MM.1S (cell line): Measurements from ENCODE around the gene DDAH2.

Experiments
- DNase-seq: peaks from one replicate; pipeline ENCODE4 v3.0.0-alpha.2; 2015
- H2AFZ ChIP-seq: fragments of 300-600 bp; sonication (generic); 2 replicates; pipeline ENCODE4 v1.6.0; 2016; ENCODE audit warnings: antibody characterized with exemption, low read length
- H3F3A ChIP-seq: fragments of 300-600 bp; sonication (generic); 2 replicates; pipeline ENCODE4 v1.6.1; 2016; ENCODE audit warnings: mild to moderate bottlenecking, antibody characterized with exemption, low read length, moderate library complexity, mixed read lengths; ENCODE audit not compliant: insufficient read depth
- H3K27ac ChIP-seq: fragments of 300-600 bp; sonication (generic); 2 replicates; pipeline ENCODE4 v1.5.1; 2016; ENCODE audit warnings: mild to moderate bottlenecking, low read length
- H3K27me3 ChIP-seq: fragments of 300-600 bp; sonication (generic); replicated peaks from 2 replicates; pipeline ENCODE4 v1.6.0; 2016; ENCODE audit warnings: low read length; ENCODE audit not compliant: insufficient read depth
- H3K36me3 ChIP-seq: fragments of 300-600 bp; sonication (generic); replicated peaks from 2 replicates; pipeline ENCODE4 v1.6.1; 2016; ENCODE audit warnings: mild to moderate bottlenecking, low read length, mixed read lengths; ENCODE audit not compliant: insufficient read depth
- H3K4me1 ChIP-seq: fragments of 300-600 bp; sonication (generic); 2 replicates; pipeline ENCODE4 v1.6.1; 2016; ENCODE audit warnings: low read length, mixed read lengths
- H3K4me2 ChIP-seq: fragments of 300-600 bp; sonication (generic); 2 replicates; pipeline ENCODE4 v1.6.0; 2016; ENCODE audit warnings: low read depth, low read length
- H3K4me3 ChIP-seq: fragments of 300-600 bp; sonication (generic); 2 replicates; pipeline ENCODE4 v1.5.1; 2016; ENCODE audit warnings: low read length, mixed read lengths
- H3K79me2 ChIP-seq: fragments of 300-600 bp; sonication (generic); 2 replicates; pipeline ENCODE4 v1.6.1; 2016; ENCODE audit warnings: mixed run types, low read length, mixed read lengths
- H3K9ac ChIP-seq: fragments of 300-600 bp; sonication (generic); 2 replicates; pipeline ENCODE4 v1.6.1; 2016; ENCODE audit warnings: low read length, mixed read lengths
- H3K9me2 ChIP-seq: fragments of 300-600 bp; sonication (generic); replicated peaks from 2 replicates; pipeline ENCODE4 v1.6.1; 2016; ENCODE audit warnings: mild to moderate bottlenecking, low read length, mixed read lengths; ENCODE audit not compliant: insufficient read depth
- H3K9me3 ChIP-seq: fragments of 300-600 bp; sonication (generic); replicated peaks from 2 replicates; pipeline ENCODE4 v1.6.1; 2016; ENCODE audit warnings: mild to moderate bottlenecking, low read length, mixed read lengths; ENCODE audit not compliant: insufficient read depth
- H4K20me1 ChIP-seq: fragments of 300-600 bp; sonication (generic); 2 replicates; pipeline ENCODE4 v1.6.1; 2016; ENCODE audit warnings: mild to moderate bottlenecking, low read length, moderate library complexity, mixed read lengths; ENCODE audit not compliant: insufficient read depth
- CTCF ChIP-seq: fragments of 300-600 bp; sonication (generic); IDR thresholded peaks from 2 replicates; pipeline ENCODE4 v1.5.1; 2016; ENCODE audit warnings: antibody characterized with exemption, low read length, mixed read lengths
- EZH2 ChIP-seq: fragments of 300-600 bp; sonication (generic); optimal IDR thresholded peaks from 2 replicates; pipeline ENCODE3; 2017; ENCODE audit warnings: low read depth, mild to moderate bottlenecking, antibody characterized with exemption, low read length, mixed read lengths
- EZH2phosphoT487 ChIP-seq: fragments of 300-600 bp; sonication (generic); IDR thresholded peaks from 2 replicates; pipeline ENCODE4 v1.6.1; 2018; ENCODE audit warnings: antibody characterized with exemption, low read length

DDAH2 gene

GRCh38 chr6:31713465-31713864, 15.6 kb downstream of the DDAH2 start:
- TF ChIP-seq CTCF (no peak), EZH2phosphoT487 (no peak)
- Histone ChIP-seq H3K79me2 (no peaks in the 10 kb centered on the region), H3K9me3 (no peaks in the 10 kb centered on the region), H4K20me1 (no peaks in the 10 kb centered on the region), H3K4me3 (no peak overlapping the region), H3K27ac (no peak overlapping the region), H3K4me1 (0 out of 2 replicates have a peak, but pooled peaks cover 5% of the 10 kb centered on the region), H3K9me2 (no peaks in the 10 kb centered on the region), H3K27me3 (no peaks in the 10 kb centered on the region), H2AFZ (no peak overlapping the region), H3K36me3 (no peaks in the 10 kb centered on the region), H3K4me2 (no peak overlapping the region), H3K9ac (no peak overlapping the region), H3F3A (no peaks in the 10 kb centered on the region)
- DNase-seq = no peak

GRCh38 chr6:31712296-31712695, 16.8 kb downstream of the DDAH2 start:
- H2AFZ ChIP-seq = no peak overlapping the region
- H3K4me3 ChIP-seq = no peak overlapping the region
- no peak overlapping the region for H3K4me2 ChIP-seq
- no peaks in the 10 kb centered on the region for H4K20me1 ChIP-seq
- DNase-seq = no peak
- H3K27ac ChIP-seq = no peak overlapping the region
- TF ChIP-seq CTCF (peak; percentile 35), EZH2phosphoT487 (no peak), EZH2 (no peak)
- no peaks in the 10 kb centered on the region for H3K9me3 ChIP-seq
- H3K27me3 ChIP-seq = no peaks in the 10 kb centered on the region
- no peaks in the 10 kb centered on the region for H3K9me2 ChIP-seq
- no peaks in the 10 kb centered on the region for H3F3A ChIP-seq
- 0 out of 2 replicates have a peak, but pooled peaks cover 5% of the 10 kb centered on the region for H3K4me1 ChIP-seq
- no peaks in the 10 kb centered on the region for H3K36me3 ChIP-seq
- no peaks in the 10 kb centered on the region for H3K79me2 ChIP-seq
- H3K9ac ChIP-seq = no peak overlapping the region

- no peak for TF ChIP-seq EZH2
- no peak for TF ChIP-seq EZH2phosphoT487
- no peak for TF ChIP-seq CTCF
- no peak overlapping the region for H3K27ac ChIP-seq
- no peaks in the 10 kb centered on the region for H3K79me2 ChIP-seq
- H3F3A ChIP-seq = no peaks in the 10 kb centered on the region
- no peaks in the 10 kb centered on the region for H3K9me3 ChIP-seq
- 0 out of 2 replicates have a peak, but pooled peaks cover 5% of the 10 kb centered on the region for H3K4me1 ChIP-seq
- H4K20me1 ChIP-seq = no peaks in the 10 kb centered on the region
- H3K9me2 ChIP-seq = no peaks in the 10 kb centered on the region
- H3K9ac ChIP-seq = no peak overlapping the region
- no peak overlapping the region for H3K4me2 ChIP-seq
- H2AFZ ChIP-seq = no peak overlapping the region
- no peaks in the 10 kb centered on the region for H3K27me3 ChIP-seq
- H3K36me3 ChIP-seq = no peaks in the 10 kb centered on the region
- no peak overlapping the region for H3K4me3 ChIP-seq
- DNase-seq = no peak
These were observed 17.9 kb downstream of the DDAH2 start for GRCh38 chr6:31711233-31711632.
